SU-DHL-6 (cell line): ENCODE results near the gene CD19.

Source experiments
- H2AFZ ChIP-seq: fragments of 200-600 bp; sonication (generic); 2 replicates; pipeline ENCODE4 v1.6.1; 2014; ENCODE audit warnings: low read depth, mild to moderate bottlenecking, moderate library complexity, mixed read lengths, antibody characterized with exemption, low read length; ENCODE audit not compliant: severe bottlenecking
- H3F3A ChIP-seq: fragments of 200-600 bp; shearing (Covaris generic); 2 replicates; pipeline ENCODE4 v1.6.0; 2016; ENCODE audit warnings: antibody characterized with exemption, mild to moderate bottlenecking; ENCODE audit not compliant: insufficient read depth
- H3K27ac ChIP-seq: fragments of 200-600 bp; sonication (generic); 2 replicates; pipeline ENCODE4 v1.5.1; 2016; ENCODE audit warnings: low read depth, mild to moderate bottlenecking, low read length, moderate library complexity, mixed read lengths
- H3K27me3 ChIP-seq: fragments of 200-600 bp; sonication (generic), shearing (Covaris generic); 2 replicates; pipeline ENCODE4 v1.6.0; 2014; ENCODE audit warnings: mild to moderate bottlenecking, low read length
- H3K36me3 ChIP-seq: fragments of 200-600 bp; sonication (generic); 2 replicates; pipeline ENCODE4 v1.6.1; 2014; ENCODE audit warnings: mild to moderate bottlenecking, low read length, mixed read lengths
- H3K4me2 ChIP-seq: fragments of 300-600, 200-600 bp; shearing (Covaris generic), sonication (generic); 2 replicates; pipeline ENCODE4 v1.6.0; 2014; ENCODE audit warnings: low read length, low read depth, mild to moderate bottlenecking; ENCODE audit not compliant: poor library complexity, severe bottlenecking
- H3K4me3 ChIP-seq: fragments of 200-600 bp; sonication (generic); 2 replicates; pipeline ENCODE4 v1.5.1; 2014; ENCODE audit warnings: antibody characterized with exemption, low read length, mild to moderate bottlenecking, mixed read lengths; ENCODE audit not compliant: insufficient read depth, poor library complexity, severe bottlenecking
- H3K79me2 ChIP-seq: fragments of 200-600 bp; sonication (generic); 2 replicates; pipeline ENCODE4 v1.6.1; 2014; ENCODE audit warnings: mild to moderate bottlenecking, low read length, moderate library complexity; ENCODE audit not compliant: insufficient read depth
- H3K9ac ChIP-seq: fragments of 200-600 bp; sonication (generic); 2 replicates; pipeline ENCODE4 v1.7.0; 2014; ENCODE audit warnings: mild to moderate bottlenecking, low read length
- H3K9me2 ChIP-seq: fragments of 200-600 bp; sonication (generic); replicated peaks from 2 replicates; pipeline ENCODE4 v1.6.1; 2014; ENCODE audit warnings: low read length; ENCODE audit not compliant: insufficient read depth
- H3K9me3 ChIP-seq: fragments of 200-600 bp; sonication (generic); 2 replicates; pipeline ENCODE4 v1.6.1; 2014; ENCODE audit warnings: low read length, mixed read lengths; ENCODE audit not compliant: insufficient read depth
- H4K20me1 ChIP-seq: fragments of 200-600 bp; sonication (generic); 2 replicates; pipeline ENCODE4 v1.6.1; 2014; ENCODE audit warnings: low read depth, mild to moderate bottlenecking, antibody characterized with exemption, low read length, moderate library complexity, mixed read lengths
- CTCF ChIP-seq: fragments of 200-600 bp; sonication (generic); IDR thresholded peaks from one replicate; pipeline ENCODE4 v1.5.1; 2017; ENCODE audit warnings: antibody characterized with exemption, mild to moderate bottlenecking, low read length, moderate library complexity; ENCODE audit not compliant: insufficient read depth, poor library complexity, severe bottlenecking
- EZH2phosphoT487 ChIP-seq: fragments of 200-600 bp; sonication (generic), shearing (Covaris generic); conservative IDR thresholded peaks from 2 replicates; pipeline ENCODE4 v1.6.1; 2018; ENCODE audit warnings: mild to moderate bottlenecking, antibody characterized with exemption, low read length, moderate library complexity, mixed read lengths

CD19 gene

GRCh38 chr16:28918698-28919097 is 13.1 kb upstream of the CD19 start:
- Histone ChIP-seq H3K27ac (no peak overlapping the region), H3F3A (peaks cover 4% of the 10 kb centered on the region; the same call in 1 of the 2 replicates), H3K9ac (no peak overlapping the region), H3K27me3 (no peaks in the 10 kb centered on the region), H3K9me3 (no peaks in the 10 kb centered on the region), H2AFZ (no peak overlapping the region), H3K4me2 (no peak overlapping the region), H4K20me1 (no peaks in the 10 kb centered on the region), H3K4me3 (no peak overlapping the region), H3K36me3 (no peaks in the 10 kb centered on the region), H3K79me2 (peaks cover 7% of the 10 kb centered on the region; the same call in 1 of the 2 replicates), H3K9me2 (no peaks in the 10 kb centered on the region)
- no peak for TF ChIP-seq CTCF
- TF ChIP-seq EZH2phosphoT487, result no peak

DNA sequence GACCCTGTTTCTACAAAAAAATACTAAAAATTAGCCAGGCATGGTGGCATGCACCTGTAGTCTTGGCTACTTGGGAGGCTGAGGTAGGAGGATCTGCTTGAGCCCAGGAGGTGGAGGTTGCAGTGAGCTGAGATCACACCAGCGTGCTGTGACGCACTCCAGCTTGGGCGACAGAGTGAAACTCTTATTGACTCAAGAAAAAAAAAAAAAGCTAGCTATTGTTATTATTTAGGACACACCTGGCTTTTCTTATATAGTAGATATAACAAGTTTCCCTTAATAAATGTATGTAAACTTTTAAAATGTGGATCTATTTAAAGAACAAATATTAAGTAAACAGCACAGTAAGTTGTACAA is 8.6 kb upstream of the CD19 start:
- Histone ChIP-seq H3K9ac (peak overlapping the region; percentile 97), H3K4me3 (peak overlapping the region; percentile 33), H3K36me3 (no peaks in the 10 kb centered on the region)

GRCh38 chr16:28923652-28924398 is 7.9 kb upstream of the CD19 start:
- H4K20me1 ChIP-seq, result no peaks in the 10 kb centered on the region
- no peak for TF ChIP-seq CTCF
- no peak for TF ChIP-seq EZH2phosphoT487
- H3K27ac ChIP-seq, result peak overlapping the region; percentile 90
- H2AFZ ChIP-seq, result peak overlapping the region; percentile 17
- no peaks in the 10 kb centered on the region for H3K9me2 ChIP-seq
- H3K9ac ChIP-seq, result peak overlapping the region; percentile 97
- H3K4me2 ChIP-seq, result peak overlapping the region; percentile 95
- H3K4me3 ChIP-seq, result peak overlapping the region; percentile 72
- H3K36me3 ChIP-seq, result no peaks in the 10 kb centered on the region
- peaks cover 26% of the 10 kb centered on the region for H3F3A ChIP-seq
- no peaks in the 10 kb centered on the region for H3K9me3 ChIP-seq
- H3K27me3 ChIP-seq, result no peaks in the 10 kb centered on the region
- H3K79me2 ChIP-seq, result peaks cover 7% of the 10 kb centered on the region; the same call in 1 of the 2 replicates

More for the DNA sequence above, 8.6 kb upstream of the CD19 start:
- Histone ChIP-seq H3F3A (peaks cover 23% of the 10 kb centered on the region), H3K9me2 (no peaks in the 10 kb centered on the region), H3K27ac (peak overlapping the region; percentile 90), H3K79me2 (peaks cover 7% of the 10 kb centered on the region; the same call in 1 of the 2 replicates), H2AFZ (no peak overlapping the region), H3K9me3 (no peaks in the 10 kb centered on the region), H3K4me2 (peak overlapping the region; percentile 95), H3K27me3 (no peaks in the 10 kb centered on the region), H4K20me1 (no peaks in the 10 kb centered on the region)
- no peak for TF ChIP-seq CTCF
- no peak for TF ChIP-seq EZH2phosphoT487
